Measurements from ENCODE around the gene VCY.
"Not testable (repeated sequence)": the region's sequence is repeated elsewhere in the genome, so short reads cannot be mapped to it uniquely, and the experiment has no call there.

The VCY gene

GRCh38 chrY:13986373-13986772 is at the start of gene VCY:
Gene VCY (minus strand): TSS chrY:13986473. CDS start chrY:13986440, 33 bp downstream.
- TF ChIP-seq CTCF (IDR thresholded peaks at IDR 0.05): not testable (repeated sequence)

All from LNCAP (cell line).